Kidney glomerular epithelial cell (primary cell): ENCODE measurements around the gene C14orf119.

Experiments
- DNase-seq: peaks from one replicate; lab custom pipeline; 2025; lab: John Stamatoyannopoulos, UW

C14orf119 gene

DNA sequence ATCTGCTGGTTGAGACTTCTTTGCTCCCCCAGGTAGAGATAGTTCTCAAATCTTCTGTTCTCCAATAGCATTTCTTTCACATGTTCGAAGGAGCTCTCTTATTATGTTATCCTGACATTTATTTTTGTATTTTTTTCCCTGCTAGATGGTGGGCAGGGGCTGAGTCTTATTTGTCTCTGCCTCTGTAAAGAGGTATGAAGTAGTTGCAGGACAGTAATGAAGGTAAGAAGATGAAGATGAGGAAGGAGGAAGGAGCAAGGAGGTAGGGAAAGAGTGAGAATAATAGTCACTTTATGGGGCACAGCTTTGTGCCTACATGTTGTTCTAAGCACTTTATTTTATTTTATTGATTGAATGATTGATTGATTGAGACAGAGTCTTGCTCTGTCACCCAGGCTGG, 14.5 kb downstream of the C14orf119 start:
- DNase-seq = no peak

- no peak for DNase-seq
These were observed 15.5 kb downstream of the C14orf119 start for GRCh38 chr14:23110579-23111365.

GRCh38 chr14:23112359-23113178, 17.3 kb downstream of the C14orf119 start:
- DNase-seq = no peak

GRCh38 chr14:23113431-23114119, 18.3 kb downstream of the C14orf119 start:
- no peak for DNase-seq

DNA sequence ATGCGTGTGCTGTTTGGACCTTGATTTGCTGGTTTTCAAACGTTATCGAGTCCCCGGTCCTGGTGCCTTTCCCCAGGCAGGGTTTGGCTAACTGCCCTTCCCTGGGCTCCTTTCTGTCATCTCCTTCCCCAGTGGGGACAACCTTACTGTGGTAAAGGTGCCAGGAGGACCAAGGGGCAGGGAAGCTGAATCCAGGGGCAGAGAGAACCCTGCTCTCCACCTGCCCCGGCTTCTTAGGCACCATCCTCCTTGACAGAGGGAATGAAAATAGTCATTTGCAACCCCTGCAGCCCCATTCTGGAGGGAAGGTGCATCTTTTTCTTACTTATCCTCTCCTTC, 18.8 kb downstream of the C14orf119 start:
- DNase-seq = no peak

- no peak for DNase-seq
These were observed 19.3 kb downstream of the C14orf119 start for GRCh38 chr14:23114669-23115038.

GRCh38 chr14:23115039-23115731, 19.9 kb downstream of the C14orf119 start:
- DNase-seq = peak; percentile 96

GRCh38 chr14:23115918-23116317, 20.6 kb downstream of the C14orf119 start:
- DNase-seq = no peak

DNA sequence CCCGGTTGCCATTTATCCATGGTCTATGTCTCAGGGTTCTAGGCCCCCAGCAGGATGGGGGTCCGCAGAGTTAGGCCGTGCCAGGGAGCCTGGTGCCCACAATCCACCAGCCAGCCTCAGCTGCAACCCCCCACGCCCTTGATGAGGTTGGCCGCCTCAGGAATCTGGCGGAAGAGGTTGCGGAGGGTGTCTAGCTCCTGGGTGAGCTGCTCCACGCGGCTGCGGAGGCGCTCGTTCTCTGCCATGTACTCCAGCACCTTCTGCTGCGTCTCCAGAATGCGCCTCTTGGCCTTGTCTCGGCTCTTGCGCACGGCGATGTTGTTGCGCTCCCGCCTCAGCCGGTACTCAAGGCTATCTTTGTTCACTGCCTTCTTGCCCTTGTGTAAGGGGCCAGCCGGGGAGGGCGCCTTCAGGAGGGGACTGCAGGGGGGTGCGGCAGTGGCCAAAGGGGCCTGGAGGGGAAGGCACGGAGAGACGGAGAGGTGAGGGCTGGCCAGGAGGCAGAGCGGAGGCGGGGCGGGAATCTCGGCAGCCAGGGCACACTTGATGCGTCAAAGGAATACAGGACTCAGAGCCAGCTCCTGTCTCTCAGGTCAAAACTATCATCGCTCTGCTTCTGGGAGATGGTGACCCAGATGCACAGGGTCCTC, 22.2 kb downstream of the C14orf119 start:
- DNase-seq = no peak

DNA sequence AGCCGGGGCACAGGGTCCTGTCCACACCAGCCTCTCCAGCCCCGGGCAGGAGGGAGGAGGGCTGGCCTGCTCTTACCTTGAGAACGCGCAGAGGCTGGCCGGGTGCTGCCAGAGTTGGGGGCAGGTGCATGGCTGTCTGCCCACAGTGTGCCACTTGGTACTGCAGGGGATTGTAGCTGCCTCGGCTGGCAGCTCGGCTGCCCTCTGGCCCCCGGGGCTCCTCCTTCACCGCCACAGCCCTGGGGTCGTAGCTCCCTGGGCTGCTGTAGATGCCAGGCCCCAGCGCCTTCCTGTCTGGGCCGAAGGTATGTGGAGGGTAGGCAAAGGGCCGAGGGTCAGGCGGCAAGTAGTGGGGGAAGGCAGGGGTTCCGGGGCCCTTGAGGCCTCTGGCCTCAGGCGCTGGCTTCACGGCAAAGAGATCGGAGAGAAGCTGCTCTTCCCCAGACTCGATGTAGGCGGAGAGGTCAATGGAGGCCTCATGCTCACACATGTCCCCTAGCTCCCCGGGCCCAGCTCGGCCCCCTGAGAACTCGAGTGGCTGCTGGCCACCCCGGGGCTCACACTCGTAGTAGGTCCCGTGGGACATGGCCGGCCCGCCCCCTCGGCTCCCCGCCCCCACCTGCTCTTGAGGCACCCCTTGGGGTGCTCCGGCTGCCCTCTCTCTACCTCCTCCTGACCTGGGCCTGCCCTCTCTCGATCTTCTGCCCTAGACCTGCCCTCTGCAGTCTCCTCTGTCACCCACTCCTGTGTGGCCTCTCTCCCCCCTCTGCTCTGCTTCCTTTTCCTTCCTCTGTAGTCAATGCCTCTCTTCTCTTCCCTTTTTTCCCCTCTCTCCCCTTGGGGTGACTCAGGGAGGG, 23.4 kb downstream of the C14orf119 start, which contains the start of gene CEBPE:
Gene CEBPE (minus strand): TSS at position 750 of the 857 bp plus-strand sequence. CDS start 164 bp downstream, at position 586.
- no peak for DNase-seq

DNA sequence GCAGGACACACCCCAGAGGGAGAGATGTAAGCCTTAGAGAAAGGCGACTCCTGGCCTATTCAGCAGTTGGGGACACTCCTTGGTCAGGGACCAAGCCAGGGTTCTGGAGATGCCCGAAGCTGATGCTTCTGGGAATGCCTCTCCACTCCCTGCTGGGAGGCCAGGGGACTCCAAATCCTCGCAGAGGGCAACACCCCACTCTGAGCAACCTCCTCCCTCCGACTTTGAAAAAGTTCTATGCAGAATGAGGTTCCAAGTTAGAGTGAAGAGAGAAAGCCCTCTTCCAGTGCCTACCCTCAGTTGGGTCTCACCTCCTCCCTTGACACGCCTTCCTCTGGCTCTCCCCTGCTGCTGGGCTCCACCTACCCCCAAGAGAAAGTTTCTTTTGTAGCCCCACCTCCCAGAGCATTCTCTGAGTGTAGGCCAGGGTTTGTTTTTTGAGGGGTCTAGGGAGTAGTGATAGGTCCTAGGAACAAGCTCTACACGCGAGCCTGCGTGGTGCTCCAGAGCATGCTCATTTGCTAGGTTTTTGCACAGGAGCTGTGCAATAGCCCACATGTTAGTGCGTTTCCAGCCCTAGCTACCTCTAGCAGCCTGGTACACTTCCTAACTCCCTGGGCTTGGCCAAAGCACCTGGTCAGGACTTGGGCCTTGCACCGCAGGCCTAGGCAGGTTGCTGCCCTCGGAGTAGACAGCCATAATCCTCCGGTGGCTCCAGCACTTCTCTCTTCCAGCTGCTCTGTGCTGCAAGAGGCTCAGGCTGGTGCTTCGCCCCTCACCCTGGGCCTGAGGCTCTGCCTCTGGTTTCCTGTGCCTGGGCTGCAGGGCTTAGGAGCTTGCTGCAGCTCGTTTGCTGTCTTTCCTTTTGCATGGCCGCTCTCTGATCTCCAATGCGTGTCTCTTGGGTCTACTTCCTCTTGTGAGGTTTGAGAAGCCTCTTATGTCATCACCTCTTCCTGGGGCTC, 24.3 kb downstream of the C14orf119 start:
- DNase-seq = no peak

DNA sequence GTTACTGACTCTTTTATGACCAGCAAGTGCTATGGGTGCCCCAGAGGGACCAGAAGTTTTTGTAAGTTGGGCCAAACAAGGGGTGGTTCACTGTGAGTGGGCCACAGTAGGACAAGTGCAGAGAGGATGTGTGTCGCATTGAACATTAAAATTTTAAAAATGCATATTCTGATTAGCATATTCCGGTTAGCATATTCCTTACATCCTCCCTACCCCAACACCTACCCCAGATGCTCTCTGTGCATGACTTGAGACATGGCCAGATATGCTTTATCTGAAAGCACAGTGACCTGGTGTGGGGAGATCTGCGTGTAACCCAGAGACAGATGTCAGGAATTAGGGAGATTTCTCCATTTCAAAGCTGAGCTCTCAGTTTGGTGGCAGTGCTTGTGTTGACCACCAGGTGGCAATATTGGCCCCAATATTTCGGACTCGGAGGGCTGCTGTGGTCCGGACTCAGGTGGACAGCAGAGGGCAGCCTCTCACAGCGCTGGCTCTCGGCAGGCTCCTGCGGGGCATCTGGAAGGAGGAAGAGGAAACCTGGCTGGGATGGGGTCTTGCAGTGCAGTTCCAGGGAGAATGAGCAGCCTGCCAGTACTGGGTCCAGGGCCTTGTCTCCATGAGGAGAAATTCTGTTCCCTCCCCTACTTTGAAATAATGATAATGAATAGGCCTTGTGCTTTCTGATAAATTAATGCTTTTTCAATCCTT, 25.4 kb downstream of the C14orf119 start:
- peak; percentile 73 for DNase-seq

DNA sequence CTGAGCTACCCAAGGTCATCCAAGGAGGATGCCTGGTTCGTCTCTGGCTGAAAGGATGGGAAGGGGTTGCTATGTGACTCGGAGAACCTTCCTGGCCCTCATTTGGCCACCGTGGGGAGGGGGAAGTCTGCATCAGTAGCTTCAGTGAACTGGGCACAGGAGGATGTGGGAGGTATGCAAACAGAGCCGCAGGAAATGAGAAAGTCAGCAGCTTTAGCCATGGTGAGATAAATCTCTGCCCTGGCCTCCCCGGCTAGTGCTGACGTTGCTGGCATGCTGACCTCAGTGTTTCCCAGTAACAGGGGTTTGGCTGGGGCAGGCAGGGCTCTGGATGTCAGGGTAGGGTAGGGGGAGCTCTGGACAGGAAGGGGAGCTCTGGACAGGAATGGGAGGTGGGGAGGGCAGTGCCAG, 26.1 kb downstream of the C14orf119 start:
- DNase-seq = peak; percentile 90

GRCh38 chr14:23122086-23122485, 26.8 kb downstream of the C14orf119 start:
- DNase-seq = no peak

DNA sequence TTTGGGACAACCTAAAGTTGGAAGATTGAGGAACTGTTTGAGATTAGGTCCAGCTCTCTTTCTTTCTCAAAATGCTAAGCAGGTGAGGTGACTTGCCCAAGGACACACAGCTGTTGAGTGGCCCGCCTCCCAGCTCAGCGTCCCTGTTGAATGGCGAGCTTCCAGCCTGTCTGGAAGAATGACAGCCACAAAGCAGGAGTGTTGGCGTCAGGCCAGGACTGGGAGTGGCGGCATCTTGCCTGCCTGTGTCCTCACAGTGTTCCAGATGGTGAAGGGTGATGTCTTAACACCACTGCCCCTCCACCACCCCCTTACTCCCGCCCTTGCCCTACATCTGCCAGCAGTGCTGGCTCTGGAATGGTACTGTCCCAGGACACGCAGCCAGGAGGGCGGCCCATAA, 28.1 kb downstream of the C14orf119 start:
- DNase-seq = no peak

GRCh38 chr14:23124337-23124954, 29.1 kb downstream of the C14orf119 start:
- no peak for DNase-seq

DNA sequence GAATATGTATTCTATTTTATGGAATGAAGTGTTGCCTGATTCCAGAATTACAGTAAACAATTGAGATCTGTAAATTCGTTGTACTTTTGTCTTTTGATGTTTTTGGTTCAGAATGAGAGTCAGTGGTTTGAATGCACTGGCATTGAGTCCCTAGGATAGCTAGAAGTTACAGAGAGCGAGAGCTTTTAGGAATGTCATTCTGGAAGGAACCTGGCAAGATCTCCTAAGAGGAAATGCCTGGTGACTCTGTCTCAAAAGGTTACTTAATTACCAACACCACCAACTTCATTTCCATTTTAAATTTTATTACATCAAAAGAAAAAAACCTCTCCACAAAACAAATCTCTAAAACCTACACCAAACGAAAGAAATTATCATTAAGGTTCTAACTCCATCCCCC, 29.7 kb downstream of the C14orf119 start:
- DNase-seq = no peak

DNA sequence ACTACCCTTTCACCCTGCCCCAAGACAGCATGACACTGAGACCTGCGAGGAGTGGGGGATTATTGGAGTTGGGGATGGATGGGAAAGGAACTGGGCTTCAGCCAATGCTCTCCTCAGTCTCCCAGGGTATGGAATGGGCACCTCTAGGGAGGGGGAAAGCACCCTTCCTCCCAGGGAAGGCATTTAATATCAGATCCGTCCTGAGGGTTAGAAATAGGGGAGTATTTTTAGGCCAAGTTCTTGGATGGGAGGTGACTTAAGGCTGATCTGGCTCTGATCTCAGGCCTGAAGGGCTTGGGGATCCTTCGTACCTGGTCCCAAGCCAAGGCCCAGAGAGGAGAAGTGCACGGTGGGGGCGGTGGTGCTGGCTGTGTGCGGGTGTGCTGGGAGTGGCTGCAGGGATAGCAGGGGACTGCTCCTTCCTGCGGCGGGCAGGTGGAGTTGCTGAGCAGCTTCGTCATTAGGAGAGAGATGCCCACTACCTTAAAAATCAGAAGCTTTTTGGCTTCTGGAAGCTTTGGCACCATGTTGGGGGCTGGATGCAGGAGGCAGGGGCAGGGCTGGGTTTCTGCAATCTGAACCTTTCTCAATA, 30.7 kb downstream of the C14orf119 start:
- DNase-seq = no peak
